AG10803 (cell line): Measurements from ENCODE around the gene SMOC2.
"Not testable (repeated sequence)": the region's sequence is repeated elsewhere in the genome, so short reads cannot be mapped to it uniquely, and the experiment has no call there.

Experiments used
- DNase-seq: peaks from one replicate; pipeline ENCODE4 v3.0.0; 2010; ENCODE audit warnings: low read depth
- H3K4me3 ChIP-seq: 2 replicates; pipeline ENCODE4 v1.5.1; 2011; ENCODE audit warnings: mild to moderate bottlenecking, low read length, control low read depth
- TF ChIP-seq, protein P1 (sequence below): conservative IDR thresholded peaks from 2 replicates; pipeline ENCODE4 v1.5.1; 2011; ENCODE audit warnings: mild to moderate bottlenecking, low read length, control low read depth, inconsistent platforms

SMOC2 gene

DNA sequence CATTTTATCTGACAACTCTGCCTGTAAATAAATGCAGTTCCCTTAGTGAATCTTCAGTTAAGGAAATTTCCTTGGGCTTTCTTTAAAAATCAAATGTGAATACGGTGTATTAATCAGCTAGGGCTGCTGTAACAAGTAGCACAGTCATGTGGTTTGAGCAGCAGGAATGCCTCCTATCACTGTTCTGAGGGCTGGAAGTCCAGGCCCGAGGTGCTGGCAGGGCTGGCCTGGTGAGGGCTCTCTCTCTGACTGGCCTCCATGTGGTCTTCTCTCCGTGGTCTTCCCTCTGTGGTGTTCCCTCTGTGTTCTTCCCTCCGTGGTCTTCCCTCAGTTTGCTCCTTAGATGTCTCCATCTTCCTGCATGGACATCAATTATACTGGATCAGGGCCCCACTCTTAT is 124.1 kb downstream of the SMOC2 start:
- no peak overlapping the region for H3K4me3 ChIP-seq
- TF ChIP-seq, protein P1, sequence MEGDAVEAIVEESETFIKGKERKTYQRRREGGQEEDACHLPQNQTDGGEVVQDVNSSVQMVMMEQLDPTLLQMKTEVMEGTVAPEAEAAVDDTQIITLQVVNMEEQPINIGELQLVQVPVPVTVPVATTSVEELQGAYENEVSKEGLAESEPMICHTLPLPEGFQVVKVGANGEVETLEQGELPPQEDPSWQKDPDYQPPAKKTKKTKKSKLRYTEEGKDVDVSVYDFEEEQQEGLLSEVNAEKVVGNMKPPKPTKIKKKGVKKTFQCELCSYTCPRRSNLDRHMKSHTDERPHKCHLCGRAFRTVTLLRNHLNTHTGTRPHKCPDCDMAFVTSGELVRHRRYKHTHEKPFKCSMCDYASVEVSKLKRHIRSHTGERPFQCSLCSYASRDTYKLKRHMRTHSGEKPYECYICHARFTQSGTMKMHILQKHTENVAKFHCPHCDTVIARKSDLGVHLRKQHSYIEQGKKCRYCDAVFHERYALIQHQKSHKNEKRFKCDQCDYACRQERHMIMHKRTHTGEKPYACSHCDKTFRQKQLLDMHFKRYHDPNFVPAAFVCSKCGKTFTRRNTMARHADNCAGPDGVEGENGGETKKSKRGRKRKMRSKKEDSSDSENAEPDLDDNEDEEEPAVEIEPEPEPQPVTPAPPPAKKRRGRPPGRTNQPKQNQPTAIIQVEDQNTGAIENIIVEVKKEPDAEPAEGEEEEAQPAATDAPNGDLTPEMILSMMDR = no peak
- no peak for DNase-seq

DNA sequence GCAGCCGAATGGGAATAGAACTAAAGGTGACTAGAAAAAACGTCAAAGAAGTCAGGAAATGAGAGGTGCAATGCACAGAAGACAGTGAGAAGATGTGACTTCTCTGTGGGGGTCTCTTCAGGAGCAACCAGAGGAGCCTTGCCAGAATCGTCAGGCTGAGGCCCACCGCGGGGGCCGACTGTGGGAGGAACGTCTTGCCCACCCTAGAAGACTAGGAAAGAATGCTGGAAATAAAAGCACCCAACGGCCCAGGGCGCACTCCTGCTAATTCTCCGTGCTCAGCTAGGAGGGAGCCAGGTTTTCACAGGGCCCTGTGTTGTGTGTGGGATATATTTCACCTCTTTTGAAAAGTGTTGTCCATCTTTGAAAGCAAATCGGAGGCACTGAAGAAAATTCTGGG is 129.2 kb downstream of the SMOC2 start:
- TF ChIP-seq, protein P1 = no peak
- no peak for DNase-seq
- no peak overlapping the region for H3K4me3 ChIP-seq

DNA sequence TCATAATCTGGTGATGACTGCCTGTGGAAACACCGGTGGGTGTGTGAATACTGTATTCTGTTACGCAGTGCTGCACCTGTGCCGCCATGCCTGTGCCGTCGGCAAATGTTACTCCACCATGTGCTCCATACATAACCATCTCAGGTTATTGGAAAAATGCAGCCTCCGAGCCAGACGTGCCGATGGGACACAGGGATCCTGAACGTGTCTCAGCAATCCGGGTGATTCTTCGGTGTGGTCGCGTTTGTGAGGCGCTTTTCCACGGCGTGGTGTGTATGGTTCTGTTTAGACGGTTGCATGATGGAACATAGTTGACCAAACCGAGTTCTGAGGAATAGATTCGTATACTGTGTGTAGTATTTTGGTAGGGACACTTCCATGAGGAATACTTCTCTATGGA is 130.3 kb downstream of the SMOC2 start:
- DNase-seq = no peak
- TF ChIP-seq, protein P1 = no peak
- H3K4me3 ChIP-seq = no peak overlapping the region

DNA sequence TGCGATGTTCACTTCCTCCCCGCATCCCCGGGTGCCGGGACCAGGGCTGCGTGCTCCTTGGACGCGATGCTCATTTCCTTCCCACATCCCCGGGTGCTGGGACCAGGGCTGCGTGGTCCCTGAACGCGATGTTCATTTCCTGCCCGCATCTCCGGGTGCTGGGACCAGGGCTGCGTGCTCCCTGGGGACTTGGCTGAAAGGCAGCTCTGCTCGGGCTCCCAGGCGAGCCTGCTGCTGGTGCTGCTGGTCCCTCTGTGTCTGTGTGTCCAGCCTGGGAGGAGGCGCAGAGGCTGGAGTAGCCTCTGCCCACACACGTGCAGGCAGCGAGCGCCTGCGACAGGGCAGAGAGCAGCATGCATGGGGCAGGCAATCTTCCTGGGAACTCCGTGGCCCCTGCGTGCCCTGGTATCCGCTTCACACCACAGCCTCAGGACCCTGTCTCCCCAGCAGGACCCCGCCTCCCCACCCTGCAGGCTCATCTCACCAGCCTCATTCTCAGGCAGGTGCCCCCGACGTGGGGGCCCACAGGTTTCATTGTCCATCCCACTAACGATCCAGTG is 132.4 kb downstream of the SMOC2 start:
- DNase-seq, H3K4me3 ChIP-seq: not testable (repeated sequence)

DNA sequence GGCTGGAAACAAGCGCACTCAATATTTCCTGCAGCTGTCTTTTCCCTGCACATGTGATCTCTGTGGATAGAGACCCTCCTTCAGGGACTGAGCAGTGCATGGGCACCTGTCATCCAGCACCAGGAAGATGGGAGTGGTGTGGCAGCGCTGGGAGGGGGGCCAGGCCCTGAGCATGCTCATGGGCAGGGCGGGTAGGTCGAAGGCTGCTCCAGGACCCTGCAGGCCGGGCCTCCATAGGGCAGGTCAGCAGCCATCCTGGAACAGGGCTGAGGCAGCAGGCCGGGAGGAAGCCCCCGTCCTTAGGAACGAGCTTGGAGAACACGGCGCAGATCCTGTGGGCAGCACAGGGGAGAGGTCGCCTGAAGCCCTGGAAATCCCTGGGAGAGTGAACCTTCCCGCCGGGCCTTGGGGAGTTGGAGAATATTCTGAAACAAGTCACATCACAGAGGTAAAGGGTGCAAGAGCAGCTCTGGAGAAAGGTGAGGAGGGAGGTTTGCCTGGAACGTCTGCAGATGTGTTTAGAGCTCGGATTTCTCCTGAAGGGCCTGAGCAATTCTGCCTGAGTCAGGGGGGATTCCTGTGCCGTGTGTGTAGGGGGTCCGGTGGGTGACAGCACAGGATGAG is 133.2 kb downstream of the SMOC2 start:
- DNase-seq = no peak
- TF ChIP-seq, protein P1 = no peak
- H3K4me3 ChIP-seq = no peak overlapping the region

DNA sequence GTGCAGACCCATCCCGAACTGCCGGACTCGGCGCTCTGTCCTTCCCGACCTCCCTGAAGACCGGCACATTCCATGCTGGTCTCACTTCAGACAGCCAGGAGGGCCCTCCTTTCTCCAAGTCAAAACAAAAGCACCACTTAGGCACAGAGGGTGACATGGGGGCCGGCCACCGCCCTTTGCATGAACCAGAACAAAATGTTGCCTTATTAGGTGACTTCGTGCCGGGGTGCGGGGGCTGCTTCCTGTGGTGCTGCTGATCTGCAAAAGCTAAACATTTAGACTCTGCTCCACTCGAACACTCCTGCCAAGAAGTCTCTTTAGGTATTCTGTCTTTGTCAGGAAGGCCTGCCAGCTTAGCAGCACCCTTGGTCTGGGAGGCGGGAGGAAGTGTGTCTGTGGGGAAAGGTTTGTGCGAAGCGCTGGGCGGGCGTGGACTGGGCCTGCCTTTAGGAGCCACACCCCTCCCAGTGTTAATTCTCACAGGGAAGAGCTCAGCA is 133.8 kb downstream of the SMOC2 start:
- TF ChIP-seq, protein P1 = no peak
- no peak for DNase-seq
- no peak overlapping the region for H3K4me3 ChIP-seq

DNA sequence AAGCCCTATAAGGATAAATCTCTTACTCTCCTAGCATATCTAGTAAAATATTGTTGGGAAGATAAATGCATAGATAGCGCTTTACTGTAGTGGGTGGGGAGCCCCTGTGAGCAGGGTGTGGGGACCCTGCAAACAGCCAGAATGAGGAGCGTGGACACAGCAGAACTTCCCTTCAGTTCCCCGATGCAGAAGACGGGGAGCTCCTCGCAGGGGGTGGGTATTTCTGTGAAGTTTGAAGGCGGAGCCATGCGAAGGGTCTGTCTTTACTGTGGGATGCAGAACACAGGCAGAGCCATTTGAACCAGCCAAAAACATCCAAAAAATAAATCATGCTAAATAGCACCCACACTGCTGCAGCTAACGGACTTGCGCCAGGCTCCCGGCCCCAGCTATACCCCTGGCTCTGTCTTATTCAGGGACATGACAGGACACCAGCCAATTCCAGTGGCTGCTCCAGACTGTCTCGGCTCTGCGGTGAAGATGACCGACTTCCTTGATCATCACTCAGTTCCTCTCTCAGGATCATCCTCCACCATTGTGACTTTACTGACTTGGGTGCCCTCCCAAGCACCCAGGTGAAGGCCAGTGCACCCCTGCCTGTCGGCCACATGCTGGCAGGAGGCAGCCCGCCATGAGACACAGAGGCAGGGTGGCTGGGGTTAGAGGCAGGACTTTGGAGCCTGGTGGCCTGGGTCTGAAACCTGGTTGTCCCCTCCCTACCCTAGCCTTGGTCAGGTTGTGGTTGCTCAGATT is 134.5 kb downstream of the SMOC2 start:
- DNase-seq = no peak

More for the DNA sequence above, 134.5 kb downstream of the SMOC2 start:
- no peak overlapping the region for H3K4me3 ChIP-seq
- TF ChIP-seq, protein P1 = no peak
